Osteoblast (primary cell): ENCODE data around the gene ITGAE. TPM values are rescaled to one million over a fixed set of nuclear protein-coding genes. Genes with fewer than 3 reads are reported as not detected.
"Not testable (repeated sequence)": the region's sequence is repeated elsewhere in the genome, so short reads cannot be mapped to it uniquely, and the experiment has no call there.

Experiments
- DNase-seq: peaks from one replicate; pipeline ENCODE4 v3.0.0; 2011; ENCODE audit warnings: low spot score, mixed read lengths; ENCODE audit not compliant: insufficient read length; ENCODE audit errors: missing footprints
- H2AFZ ChIP-seq: 2 replicates; pipeline ENCODE4 v1.6.0; 2011; ENCODE audit warnings: mild to moderate bottlenecking, low read length
- H3K27ac ChIP-seq: 2 replicates; pipeline ENCODE4 v1.5.1; 2011; ENCODE audit warnings: mild to moderate bottlenecking, low read depth, low read length, moderate library complexity
- H3K27me3 ChIP-seq: 2 replicates; pipeline ENCODE4 v1.6.0; 2012; ENCODE audit warnings: mild to moderate bottlenecking, control low read depth, inconsistent platforms, low read length, moderate library complexity; ENCODE audit not compliant: insufficient read depth
- H3K36me3 ChIP-seq: 2 replicates; pipeline ENCODE4 v1.5.1; 2011; ENCODE audit warnings: mild to moderate bottlenecking, low read length, control low read depth, moderate library complexity; ENCODE audit not compliant: insufficient read depth
- H3K4me1 ChIP-seq: 2 replicates; pipeline ENCODE4 v1.5.1; 2011; ENCODE audit warnings: mild to moderate bottlenecking, low read length, control low read depth, moderate library complexity; ENCODE audit not compliant: insufficient read depth
- H3K4me2 ChIP-seq: 2 replicates; pipeline ENCODE4 v1.6.0; 2011; ENCODE audit warnings: mild to moderate bottlenecking, low read length; ENCODE audit not compliant: insufficient read depth
- H3K4me3 ChIP-seq: fragments of 200-600 bp; sonication (generic); 3 replicates; pipeline ENCODE4 v1.5.1; 2012; ENCODE audit warnings: mild to moderate bottlenecking, low read length, inconsistent platforms; ENCODE audit not compliant: insufficient read depth
- H3K79me2 ChIP-seq: 2 replicates; pipeline ENCODE4 v1.6.0; 2012; ENCODE audit warnings: mild to moderate bottlenecking, low read length, control low read depth, inconsistent platforms; ENCODE audit not compliant: insufficient read depth
- H3K9me3 ChIP-seq: 2 replicates; pipeline ENCODE4 v1.5.1; 2011; ENCODE audit warnings: low read depth, low read length, control low read depth
- H4K20me1 ChIP-seq: 2 replicates; pipeline ENCODE4 v1.6.0; 2012; ENCODE audit warnings: mild to moderate bottlenecking, low read length, control low read depth; ENCODE audit not compliant: insufficient read depth
- CTCF ChIP-seq: IDR thresholded peaks from 2 replicates; pipeline ENCODE4 v1.5.1; 2011; ENCODE audit warnings: mild to moderate bottlenecking, low read depth, low read length, moderate library complexity; ENCODE audit errors: extremely low read depth
- total RNA-seq: library from RNA; depleted of rRNA; stranded (reverse); fragments of >200 nt; gene quantifications from 2 replicates; pipeline ENCODE4 v1.2.3, GENCODE V29; 2012

ITGAE gene
- total RNA-seq, 1 donor, result 10.5 TPM

- no peaks in the 10 kb centered on the region for H4K20me1 ChIP-seq
- no peaks in the 10 kb centered on the region for H3K27me3 ChIP-seq
- H3K4me3 ChIP-seq, result no peak overlapping the region
- TF ChIP-seq CTCF, result no peak
- no peak overlapping the region for H3K4me2 ChIP-seq
- no peaks in the 10 kb centered on the region for H3K36me3 ChIP-seq
- DNase-seq, result peak; percentile 69
- H3K79me2 ChIP-seq, result no peaks in the 10 kb centered on the region
- H3K27ac ChIP-seq, result no peak overlapping the region
- no peaks in the 10 kb centered on the region for H3K9me3 ChIP-seq
- no peaks in the 10 kb centered on the region for H3K4me1 ChIP-seq
- H2AFZ ChIP-seq, result no peak overlapping the region
Observed at GRCh38 chr17:3704931-3705717, 95.9 kb downstream of the ITGAE start.

DNA sequence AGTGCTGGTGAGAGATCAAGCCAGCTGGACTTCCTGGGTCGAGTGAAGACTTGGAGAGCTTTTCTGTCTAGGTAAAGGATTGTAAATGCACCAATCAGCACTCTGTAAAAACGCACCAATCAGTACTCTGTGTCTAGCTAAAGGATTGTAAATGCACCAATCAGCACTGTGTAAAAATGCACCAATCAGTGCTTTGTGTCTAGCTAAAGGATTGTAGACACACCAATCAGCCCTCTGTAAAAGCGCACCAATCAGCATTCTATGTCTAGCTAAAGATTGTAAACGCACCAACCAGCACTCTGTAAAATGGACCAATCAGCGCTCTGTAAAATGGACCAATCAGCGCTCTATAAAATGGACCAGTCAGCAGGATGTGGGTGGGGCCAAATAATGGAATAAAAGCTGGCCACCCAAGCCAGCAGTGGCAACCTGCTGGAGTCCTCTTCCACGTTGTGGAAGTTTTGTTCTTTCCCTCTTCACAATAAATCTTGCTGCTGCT, 98.9 kb downstream of the ITGAE start:
- H3K79me2 ChIP-seq, H3K9me3 ChIP-seq, H3K27me3 ChIP-seq, H3K4me3 ChIP-seq, H3K4me2 ChIP-seq, H4K20me1 ChIP-seq, H3K27ac ChIP-seq, DNase-seq, H2AFZ ChIP-seq, H3K36me3 ChIP-seq, H3K4me1 ChIP-seq: not testable (repeated sequence)

DNA sequence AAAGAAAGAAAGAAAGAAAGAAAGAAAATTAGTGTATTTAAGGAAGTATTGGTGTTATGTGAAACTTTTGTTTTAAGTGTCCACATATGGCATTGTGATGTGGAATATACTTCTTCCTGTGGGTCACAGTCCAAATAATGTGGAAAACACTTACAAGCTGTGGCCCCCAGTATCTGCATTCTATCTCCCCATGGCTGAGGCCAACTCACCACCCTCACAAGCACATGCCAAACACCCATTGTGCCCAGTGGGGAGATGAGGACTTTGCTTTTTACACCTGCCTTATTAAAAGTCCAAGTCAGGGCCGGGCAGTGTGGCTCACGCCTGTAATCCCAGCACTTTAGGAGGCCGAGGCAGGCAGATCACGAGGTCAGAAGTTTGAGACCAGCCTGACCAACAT, 101.0 kb downstream of the ITGAE start:
- Histone ChIP-seq H3K4me2 (no peak overlapping the region), H3K4me3 (no peak overlapping the region), H3K27ac (no peak overlapping the region), H3K9me3 (peaks cover 4% of the 10 kb centered on the region), H3K27me3 (no peaks in the 10 kb centered on the region), H3K79me2 (no peaks in the 10 kb centered on the region), H4K20me1 (no peaks in the 10 kb centered on the region), H2AFZ (no peak overlapping the region), H3K4me1 (peaks cover 9% of the 10 kb centered on the region), H3K36me3 (no peaks in the 10 kb centered on the region)
- TF ChIP-seq CTCF, result no peak
- peak; percentile 8 for DNase-seq

DNA sequence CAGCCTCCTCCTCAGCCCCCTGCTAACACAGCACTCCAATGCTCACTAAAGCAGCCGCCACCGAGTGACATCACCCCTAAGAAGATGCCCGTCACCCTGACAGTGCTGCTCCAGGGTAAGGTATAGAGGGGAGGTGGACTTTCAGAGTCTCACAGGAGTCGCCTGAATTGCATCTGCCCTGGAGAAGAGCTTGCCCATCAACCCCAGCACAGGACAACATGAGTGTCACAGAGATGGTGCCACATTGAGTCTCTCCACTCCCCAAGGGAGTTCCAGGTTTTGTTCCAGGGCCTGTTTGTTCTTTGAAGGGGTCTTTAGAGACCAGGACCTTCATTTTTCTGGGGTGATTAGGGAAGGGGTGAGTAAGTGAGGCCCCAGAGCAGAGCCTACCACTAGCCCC, 102.8 kb downstream of the ITGAE start:
- H3K4me1 ChIP-seq, result peaks cover 12% of the 10 kb centered on the region
- H3K9me3 ChIP-seq, result peaks cover 4% of the 10 kb centered on the region
- no peak overlapping the region for H3K4me2 ChIP-seq
- H3K36me3 ChIP-seq, result no peaks in the 10 kb centered on the region
- no peak overlapping the region for H3K4me3 ChIP-seq
- H3K27ac ChIP-seq, result no peak overlapping the region
- no peaks in the 10 kb centered on the region for H4K20me1 ChIP-seq
- H3K79me2 ChIP-seq, result no peaks in the 10 kb centered on the region
- no peak overlapping the region for H2AFZ ChIP-seq
- peak; percentile 26 for DNase-seq
- TF ChIP-seq CTCF, result no peak
- peaks cover 3% of the 10 kb centered on the region for H3K27me3 ChIP-seq
